Large intestine (tissue), 3 donors: Measurements from ENCODE around the gene E4F1. TPM values are rescaled to one million over a fixed set of nuclear protein-coding genes. Genes with fewer than 3 reads are reported as not detected.

Experiments
- DNase-seq, 2 donors: peaks; one replicate each; pipeline versions ENCODE4 v3.0.0 to v3.0.0-alpha.2; 2013
- H3K27ac ChIP-seq: one replicate; pipeline ENCODE4 v1.5.1; 2013; ENCODE audit warnings: low read length
- H3K27me3 ChIP-seq: 2 replicates; pipeline ENCODE4 v1.6.1; 2013; ENCODE audit warnings: low read length; ENCODE audit not compliant: control insufficient read depth, insufficient read depth
- H3K36me3 ChIP-seq: 2 replicates; pipeline ENCODE4 v1.6.1; 2013; ENCODE audit warnings: low read length; ENCODE audit not compliant: control insufficient read depth, insufficient read depth
- H3K4me1 ChIP-seq: one replicate; pipeline ENCODE4 v1.6.1; 2013; ENCODE audit warnings: low read length; ENCODE audit not compliant: control insufficient read depth, insufficient read depth
- H3K4me3 ChIP-seq: one replicate; pipeline ENCODE4 v1.5.1; 2013; ENCODE audit warnings: low read length
- H3K9me3 ChIP-seq: one replicate; pipeline ENCODE4 v1.6.1; 2013; ENCODE audit warnings: mild to moderate bottlenecking, low read depth, low read length, moderate library complexity; ENCODE audit not compliant: control insufficient read depth
- WGBS: methylation state at CpG from one replicate; pipeline ENCODE4 v1.1.5; 2013; ENCODE audit warnings: low lambda C conversion rate; ENCODE audit not compliant: insufficient coverage; 5-methylcytosine and 5-hydroxymethylcytosine counted together
- polyA plus RNA-seq: library from polyadenylated mRNA; unstranded; fragments of 120-200 nt; gene quantifications from one replicate; pipeline ENCODE4 v1.2.1, GENCODE V29; 2013

Gene E4F1
- polyA plus RNA-seq, 1 donor = 18.4 TPM

GRCh38 chr16:2273931-2274330 lies 50.5 kb downstream of the E4F1 start:
- Histone ChIP-seq H3K9me3 (no peaks in the 10 kb centered on the region), H3K27me3 (peaks cover 26% of the 10 kb centered on the region), H3K27ac (no peak overlapping the region), H3K36me3 (peaks cover 3% of the 10 kb centered on the region), H3K4me3 (no peak overlapping the region), H3K4me1 (peaks cover 11% of the 10 kb centered on the region)
- WGBS = no CpG with 5 or more reads among the region's 10 CpGs
- DNase-seq = no peak

GRCh38 chr16:2275476-2276367 lies 52.3 kb downstream of the E4F1 start:
- WGBS = no CpG with 5 or more reads among the region's 30 CpGs
- Histone ChIP-seq H3K27me3 (peaks cover 33% of the 10 kb centered on the region), H3K4me1 (no peaks in the 10 kb centered on the region), H3K36me3 (peaks cover 3% of the 10 kb centered on the region), H3K9me3 (no peaks in the 10 kb centered on the region), H3K27ac (no peak overlapping the region), H3K4me3 (no peak overlapping the region)
- DNase-seq = no peak

GRCh38 chr16:2276368-2277195 lies 53.2 kb downstream of the E4F1 start:
- Histone ChIP-seq H3K4me3 (no peak overlapping the region), H3K27me3 (peaks cover 33% of the 10 kb centered on the region), H3K4me1 (no peaks in the 10 kb centered on the region), H3K36me3 (peaks cover 3% of the 10 kb centered on the region), H3K9me3 (no peaks in the 10 kb centered on the region), H3K27ac (no peak overlapping the region)
- 72% methylated on average over 2 of the region's 26 CpGs for WGBS
- DNase-seq = no peak

GRCh38 chr16:2277466-2278271 lies 54.3 kb downstream of the E4F1 start:
- Histone ChIP-seq H3K36me3 (no peaks in the 10 kb centered on the region), H3K27ac (no peak overlapping the region), H3K4me1 (no peaks in the 10 kb centered on the region), H3K4me3 (no peak overlapping the region), H3K27me3 (peaks cover 33% of the 10 kb centered on the region), H3K9me3 (no peaks in the 10 kb centered on the region)
- DNase-seq = no peak
- whole genome bisulfite sequencing = no CpG with 5 or more reads among the region's 25 CpGs

- WGBS = no CpG with 5 or more reads among the region's 14 CpGs
- H3K4me1 ChIP-seq = no peaks in the 10 kb centered on the region
- no peak for DNase-seq
Measured at GRCh38 chr16:2278272-2278608, 54.8 kb downstream of the E4F1 start.

GRCh38 chr16:2278956-2279800 lies 55.8 kb downstream of the E4F1 start:
- no peaks in the 10 kb centered on the region for H3K36me3 ChIP-seq
- H3K9me3 ChIP-seq = no peaks in the 10 kb centered on the region
- no peak for DNase-seq
- H3K4me1 ChIP-seq = no peaks in the 10 kb centered on the region
- H3K4me3 ChIP-seq = no peak overlapping the region
- peaks cover 33% of the 10 kb centered on the region for H3K27me3 ChIP-seq
- no CpG with 5 or more reads among the region's 26 CpGs for WGBS
- no peak overlapping the region for H3K27ac ChIP-seq

More at GRCh38 chr16:2278272-2278608, 54.8 kb downstream of the E4F1 start:
- peaks cover 33% of the 10 kb centered on the region for H3K27me3 ChIP-seq
- no peak overlapping the region for H3K4me3 ChIP-seq
- H3K27ac ChIP-seq = no peak overlapping the region
- no peaks in the 10 kb centered on the region for H3K36me3 ChIP-seq
- no peaks in the 10 kb centered on the region for H3K9me3 ChIP-seq

- no peak overlapping the region for H3K27ac ChIP-seq
- H3K9me3 ChIP-seq = no peaks in the 10 kb centered on the region
- no peak overlapping the region for H3K4me3 ChIP-seq
- no peaks in the 10 kb centered on the region for H3K4me1 ChIP-seq
- DNase-seq = no peak
- H3K27me3 ChIP-seq = peaks cover 32% of the 10 kb centered on the region
- no peaks in the 10 kb centered on the region for H3K36me3 ChIP-seq
- no CpG with 5 or more reads among the region's 8 CpGs for WGBS
Measured at GRCh38 chr16:2280461-2280860, 57.1 kb downstream of the E4F1 start.

- Histone ChIP-seq H3K36me3 (no peaks in the 10 kb centered on the region), H3K4me3 (no peak overlapping the region), H3K27me3 (peaks cover 27% of the 10 kb centered on the region), H3K9me3 (no peaks in the 10 kb centered on the region), H3K4me1 (no peaks in the 10 kb centered on the region), H3K27ac (no peak overlapping the region)
- DNase-seq = no peak
- no CpG with 5 or more reads among the region's 24 CpGs for WGBS
Measured at GRCh38 chr16:2280981-2281542, 57.7 kb downstream of the E4F1 start.

GRCh38 chr16:2282262-2282661 lies 58.9 kb downstream of the E4F1 start:
- H3K4me3 ChIP-seq = no peak overlapping the region
- no peak for DNase-seq
- no peaks in the 10 kb centered on the region for H3K9me3 ChIP-seq
- no peaks in the 10 kb centered on the region for H3K36me3 ChIP-seq
- no peak overlapping the region for H3K27ac ChIP-seq
- no peaks in the 10 kb centered on the region for H3K4me1 ChIP-seq
- 33% methylated on average over 1 of the region's 5 CpGs for WGBS
- peaks cover 15% of the 10 kb centered on the region for H3K27me3 ChIP-seq
